Stimulated activated CD8-positive, alpha-beta memory T cell treated with anti-CD3 and anti-CD28 coated beads, Interleukin-4, amount 100 ng/mL, for 48 hours (primary cell): ENCODE data around the gene ENPP3.
"Not testable (repeated sequence)": the region's sequence is repeated elsewhere in the genome, so short reads cannot be mapped to it uniquely, and the experiment has no call there.

Experiments used
- DNase-seq: peaks from one replicate; pipeline ENCODE4 v3.0.0-alpha.2; 2020

Gene ENPP3

GRCh38 chr6:131741688-131742393 is 104.7 kb downstream of the ENPP3 start:
- no peak for DNase-seq

- DNase-seq: no peak
Observed at GRCh38 chr6:131744432-131745287, 107.6 kb downstream of the ENPP3 start.

- no peak for DNase-seq
Observed at GRCh38 chr6:131745476-131745875, 108.4 kb downstream of the ENPP3 start.

GRCh38 chr6:131747821-131748353 is 110.8 kb downstream of the ENPP3 start:
- no peak for DNase-seq

GRCh38 chr6:131749023-131749422 is 111.9 kb downstream of the ENPP3 start:
- DNase-seq: no peak

- not testable (repeated sequence) for DNase-seq
Observed at GRCh38 chr6:131751012-131751715, 114.1 kb downstream of the ENPP3 start.

GRCh38 chr6:131754088-131754487 is 117.0 kb downstream of the ENPP3 start:
- no peak for DNase-seq

GRCh38 chr6:131754715-131755567 is 117.8 kb downstream of the ENPP3 start:
- no peak for DNase-seq

- no peak for DNase-seq
Observed at GRCh38 chr6:131755597-131755996, 118.5 kb downstream of the ENPP3 start.

GRCh38 chr6:131756039-131756438 is 118.9 kb downstream of the ENPP3 start:
- no peak for DNase-seq

GRCh38 chr6:131758920-131759319 is 121.8 kb downstream of the ENPP3 start:
- DNase-seq: no peak

- no peak for DNase-seq
Observed at GRCh38 chr6:131761060-131761761, 124.1 kb downstream of the ENPP3 start.

GRCh38 chr6:131761762-131762067 is 124.6 kb downstream of the ENPP3 start:
- no peak for DNase-seq

- DNase-seq: no peak
Observed at GRCh38 chr6:131762984-131763383, 125.9 kb downstream of the ENPP3 start.

GRCh38 chr6:131763749-131764148 is 126.6 kb downstream of the ENPP3 start:
- no peak for DNase-seq

- no peak for DNase-seq
Observed at GRCh38 chr6:131764350-131764749, 127.2 kb downstream of the ENPP3 start.

GRCh38 chr6:131765081-131765803 is 128.1 kb downstream of the ENPP3 start:
- no peak for DNase-seq

- DNase-seq: no peak
Observed at GRCh38 chr6:131765804-131766135, 128.7 kb downstream of the ENPP3 start.

GRCh38 chr6:131766631-131767030 is 129.5 kb downstream of the ENPP3 start:
- DNase-seq: no peak

GRCh38 chr6:131768964-131769363 is 131.9 kb downstream of the ENPP3 start:
- DNase-seq: no peak
